BJ (cell line): ENCODE measurements around the gene CHAF1A. TPM values are rescaled to one million over a fixed set of nuclear protein-coding genes. Genes with fewer than 3 reads are reported as not detected.

Experiments
- CTCF ChIA-PET: fragments of 350-600 bp; formaldehyde crosslinking; extraction: SDS; loops from one replicate; lab custom pipeline; 2021; ENCODE audit warnings: antibody characterized with exemption, inconsistent platforms; lab: Yijun Ruan, JAX
- POLR2A ChIA-PET: fragments of 300-600 bp; sonication (Branson Sonifier 250); formaldehyde crosslinking; extraction: SDS; loops from one replicate; lab custom pipeline; 2021; ENCODE audit warnings: antibody characterized with exemption; lab: Charles Lee
- DNase-seq: peaks from one replicate; pipeline ENCODE4 v3.0.0-alpha.2; 2011; ENCODE audit warnings: low read depth
- H3K27me3 ChIP-seq: 2 replicates; pipeline ENCODE4 v1.6.0; 2011; ENCODE audit warnings: low read length; ENCODE audit not compliant: control insufficient read depth, insufficient read depth
- H3K36me3 ChIP-seq: 2 replicates; pipeline ENCODE4 v1.5.1; 2011; ENCODE audit warnings: low read length; ENCODE audit not compliant: control insufficient read depth, insufficient read depth
- H3K4me3 ChIP-seq: 2 replicates; pipeline ENCODE4 v1.5.1; 2011; ENCODE audit warnings: low read depth, mild to moderate bottlenecking, control low read depth, low read length
- CTCF ChIP-seq: IDR thresholded peaks from 2 replicates; pipeline ENCODE4 v1.5.1; 2011; ENCODE audit warnings: low read depth, mild to moderate bottlenecking, control low read depth, inconsistent platforms, low read length, moderate library complexity; ENCODE audit not compliant: insufficient read depth
- polyA plus RNA-seq: library from polyadenylated mRNA; depleted of rRNA; stranded (reverse); fragments of >200 nt; gene quantifications from 2 replicates; pipeline ENCODE4 v1.2.3, GENCODE V29; 2011; rRNA removed
- small RNA-seq: library from RNA; depleted of rRNA; stranded (forward); fragments of <200 nt; gene quantifications from one replicate; pipeline ENCODE3, GENCODE V24; 2012; ENCODE audit warnings: low replicate concordance, low read depth; ENCODE audit not compliant: insufficient read length

CHAF1A gene
- polyA plus RNA-seq, 1 experiment = 11.4 TPM

- H3K27me3 ChIP-seq = no peaks in the 10 kb centered on the region
- H3K36me3 ChIP-seq = peaks cover 18% of the 10 kb centered on the region
- no peak for TF ChIP-seq CTCF
- no peak for DNase-seq
- H3K4me3 ChIP-seq = no peak overlapping the region
- ChIA-PET POLR2A (no interaction called here), CTCF (no interaction called here)
Measured at GRCh38 chr19:4488496-4488895, 86.1 kb downstream of the CHAF1A start.

- no peak for TF ChIP-seq CTCF
- no peaks in the 10 kb centered on the region for H3K27me3 ChIP-seq
- H3K4me3 ChIP-seq = no peak overlapping the region
- CTCF ChIA-PET = no interaction called here
- H3K36me3 ChIP-seq = peaks cover 29% of the 10 kb centered on the region
- POLR2A ChIA-PET = no interaction called here
- DNase-seq = no peak
Measured at GRCh38 chr19:4491446-4491845, 89.0 kb downstream of the CHAF1A start.

- Histone ChIP-seq H3K27me3 (no peaks in the 10 kb centered on the region), H3K4me3 (no peak overlapping the region), H3K36me3 (peaks cover 28% of the 10 kb centered on the region)
- CTCF ChIA-PET = no interaction called here
- DNase-seq = no peak
- TF ChIP-seq CTCF = no peak
- POLR2A ChIA-PET = no interaction called here
Measured at GRCh38 chr19:4492337-4493103, 90.1 kb downstream of the CHAF1A start.

Small RNAs within 50 kb of the gene (small RNA-seq; reads per million reads assigned to genes)
- gene MIR4746 = not detected

Other genes with a start within 250 kb of the CHAF1A start
- gene CREB3L3, start 249.0 kb upstream of the CHAF1A start, polyA plus RNA-seq = not detected in 2 replicates
- gene SIRT6, start 220.1 kb upstream of the CHAF1A start, polyA plus RNA-seq = 14.6 and 22.3 TPM in 2 replicates
- gene ANKRD24, start 220.0 kb upstream of the CHAF1A start, polyA plus RNA-seq = 0.22 and 0.25 TPM in 2 replicates
- gene EBI3, start 173.1 kb upstream of the CHAF1A start, polyA plus RNA-seq = 1.2 TPM in 2 replicates
- gene YJU2, start 155.6 kb upstream of the CHAF1A start, polyA plus RNA-seq = 12.4 and 14.5 TPM in 2 replicates
- not detected in 2 replicates for gene SHD, start 123.4 kb upstream of the CHAF1A start, polyA plus RNA-seq
- not detected in 2 replicates for gene TMIGD2, start 100.3 kb upstream of the CHAF1A start, polyA plus RNA-seq
- 3.9 and 11.9 TPM in 2 replicates for gene FSD1, start 98.0 kb upstream of the CHAF1A start, polyA plus RNA-seq
- gene STAP2, start 63.8 kb upstream of the CHAF1A start, polyA plus RNA-seq = 5.6 and 7.8 TPM in 2 replicates
- gene MPND, start 59.1 kb upstream of the CHAF1A start, polyA plus RNA-seq = 4.9 and 5.3 TPM in 2 replicates
- 52.2 and 89.4 TPM in 2 replicates for gene SH3GL1, start 2.1 kb upstream of the CHAF1A start, polyA plus RNA-seq
- gene UBXN6, start 55.2 kb downstream of the CHAF1A start, polyA plus RNA-seq = 85.5 and 127 TPM in 2 replicates
- gene HDGFL2, start 69.7 kb downstream of the CHAF1A start, polyA plus RNA-seq = 23.8 and 26.0 TPM in 2 replicates
- 0.01 TPM in 2 replicates for gene PLIN4, start 115.8 kb downstream of the CHAF1A start, polyA plus RNA-seq
- gene PLIN5, start 132.6 kb downstream of the CHAF1A start, polyA plus RNA-seq = not detected in 2 replicates
- 0.02 TPM in 1 of 2 replicates, not detected in the other for gene LRG1, start 137.4 kb downstream of the CHAF1A start, polyA plus RNA-seq
- gene SEMA6B, start 157.0 kb downstream of the CHAF1A start, polyA plus RNA-seq = 0.11 and 0.22 TPM in 2 replicates
- gene TNFAIP8L1, start 236.9 kb downstream of the CHAF1A start, polyA plus RNA-seq = 3.7 and 4.8 TPM in 2 replicates